GM23338 (cell line): ENCODE measurements around the gene CXCL6. TPM values are rescaled to one million over a fixed set of nuclear protein-coding genes. Genes with fewer than 3 reads are reported as not detected.

ENCODE experiments used
- ATAC-seq: fragments of 200-7000 bp; cut with Tn5 transposase; 3 replicates; pipeline ENCODE4 v1.9.1; 2020
- DNase-seq: peaks from one replicate; pipeline ENCODE4 v3.0.0-alpha.2; 2015; ENCODE audit warnings: low spot score
- H2AFZ ChIP-seq: fragments of 200-600 bp; sonication (generic); 2 replicates; pipeline ENCODE4 v1.8.0; 2016; ENCODE audit warnings: antibody characterized with exemption, mild to moderate bottlenecking, moderate library complexity
- H3F3A ChIP-seq: fragments of 200-600 bp; sonication (generic); replicated peaks from 2 replicates; pipeline ENCODE4 v1.8.0; 2017; ENCODE audit warnings: antibody characterized with exemption, mixed run types, low read depth
- H3K27ac ChIP-seq: fragments of 200-600 bp; sonication (generic); 2 replicates; pipeline ENCODE4 v1.6.1; 2016; ENCODE audit warnings: low read depth
- H3K27me3 ChIP-seq: fragments of 200-600 bp; sonication (generic); 2 replicates; pipeline ENCODE4 v1.8.0; 2016; ENCODE audit warnings: mild to moderate bottlenecking, mixed run types, moderate library complexity; ENCODE audit not compliant: insufficient read depth
- H3K36me3 ChIP-seq: fragments of 200-600 bp; sonication (generic); 2 replicates; pipeline ENCODE4 v1.8.0; 2016; ENCODE audit warnings: mild to moderate bottlenecking; ENCODE audit not compliant: insufficient read depth
- H3K4me1 ChIP-seq: fragments of 200-600 bp; sonication (generic); 2 replicates; pipeline ENCODE4 v1.8.0; 2016; ENCODE audit warnings: mild to moderate bottlenecking, moderate library complexity; ENCODE audit not compliant: insufficient read depth
- H3K4me2 ChIP-seq: fragments of 200-600 bp; sonication (generic); 2 replicates; pipeline ENCODE4 v1.7.1; 2017; ENCODE audit warnings: mixed run types
- H3K4me3 ChIP-seq: fragments of 200-600 bp; sonication (generic); 2 replicates; pipeline ENCODE4 v1.6.1; 2016; ENCODE audit warnings: mixed run types
- H3K79me2 ChIP-seq: fragments of 200-600 bp; sonication (generic); replicated peaks from 2 replicates; pipeline ENCODE4 v1.8.0; 2017; ENCODE audit warnings: mild to moderate bottlenecking; ENCODE audit not compliant: insufficient read depth
- H3K9me2 ChIP-seq: fragments of 200-600 bp; sonication (generic); 2 replicates; pipeline ENCODE4 v1.8.0; 2017; ENCODE audit not compliant: insufficient read depth
- H4K20me1 ChIP-seq: fragments of 200-600 bp; sonication (generic); replicated peaks from 2 replicates; pipeline ENCODE4 v1.8.0; 2017; ENCODE audit warnings: mild to moderate bottlenecking; ENCODE audit not compliant: insufficient read depth
- H3K27ac Mint-ChIP-seq: 2 replicates; pipeline ENCODE4 v1.8.0; 2020; ENCODE audit warnings: inconsistent platforms, mild to moderate bottlenecking, moderate library complexity, mixed read lengths
- H3K27me3 Mint-ChIP-seq: 3 replicates; pipeline ENCODE4 v1.8.0; 2022; ENCODE audit warnings: low read depth, mild to moderate bottlenecking, moderate library complexity, mixed read lengths, inconsistent platforms; ENCODE audit not compliant: insufficient read depth, poor library complexity
- H3K36me3 Mint-ChIP-seq: 3 replicates; pipeline ENCODE4 v1.8.0; 2021; ENCODE audit warnings: low read depth, mild to moderate bottlenecking, inconsistent platforms, moderate library complexity, mixed read lengths
- H3K4me1 Mint-ChIP-seq: 3 replicates; pipeline ENCODE4 v1.8.0; 2020; ENCODE audit warnings: mild to moderate bottlenecking, inconsistent platforms, mixed read lengths
- H3K4me3 Mint-ChIP-seq: 3 replicates; pipeline ENCODE4 v1.8.0; 2021; ENCODE audit warnings: moderate library complexity, mild to moderate bottlenecking, inconsistent platforms, mixed read lengths
- H3K9me3 Mint-ChIP-seq: 3 replicates; pipeline ENCODE4 v1.8.0; 2020; ENCODE audit warnings: moderate library complexity, mild to moderate bottlenecking, inconsistent platforms, mixed read lengths
- CREB1 ChIP-seq: fragments of 250-450 bp; sonication (Bioruptor Pico); IDR thresholded peaks from 2 replicates; pipeline ENCODE4 v1.5.0; 2020; ENCODE audit warnings: low read depth, mild to moderate bottlenecking, moderate library complexity
- EZH2 ChIP-seq: fragments of 200-600 bp; sonication (generic); IDR thresholded peaks from one replicate; pipeline ENCODE4 v1.8.0; 2017; ENCODE audit warnings: antibody characterized with exemption, mild to moderate bottlenecking, low read depth; ENCODE audit not compliant: unreplicated experiment
- JUNB ChIP-seq: IDR thresholded peaks from one replicate; pipeline ENCODE4 v1.6.1; 2016; ENCODE audit warnings: antibody characterized with exemption; ENCODE audit not compliant: unreplicated experiment
- STAT1 ChIP-seq: IDR thresholded peaks from one replicate; pipeline ENCODE4 v1.6.1; 2016; ENCODE audit warnings: antibody characterized with exemption; ENCODE audit not compliant: unreplicated experiment
- ZNF114 ChIP-seq: fragments of 250-450 bp; sonication (Bioruptor Pico); IDR thresholded peaks from 2 replicates; pipeline ENCODE4 v1.5.0; 2020; ENCODE audit warnings: mild to moderate bottlenecking, moderate library complexity
- ZNF331 ChIP-seq: fragments of 250-450 bp; sonication (Bioruptor Pico); IDR thresholded peaks from 2 replicates; pipeline ENCODE4 v1.5.0; 2020; ENCODE audit warnings: low read depth, mild to moderate bottlenecking, moderate library complexity
- polyA plus RNA-seq: library from polyadenylated mRNA; unstranded; fragments of >200 nt; fragmentation: Nextera tagmentation; extraction: Ambion mirVana; gene quantifications from 2 replicates; pipeline ENCODE4 v1.2.1, GENCODE V29; 2016
- total RNA-seq: library from RNA; depleted of rRNA; stranded (reverse); fragments of >200 nt; shearing (Covaris generic); gene quantifications from 2 replicates; pipeline ENCODE4 v1.2.3, GENCODE V29; 2014
- TF ChIP-seq, protein P1 (sequence below): fragments of 250-450 bp; sonication (Bioruptor Pico); IDR thresholded peaks from 2 replicates; pipeline ENCODE4 v1.5.0; 2020; ENCODE audit warnings: mild to moderate bottlenecking, moderate library complexity
- TF ChIP-seq, protein P2 (sequence below), 2 experiments: fragments of 200-600 bp in 1 of 2; sonication (generic) in 1 of 2; conservative IDR thresholded peaks; 2 replicates each; pipeline versions ENCODE4 v1.5.1 to v1.6.1; 2016 to 2017; ENCODE audit warnings: antibody characterized with exemption in 2 of 2, low read depth in 2 of 2, mild to moderate bottlenecking in 2 of 2, moderate library complexity in 1 of 2

Gene CXCL6
- total and polyA plus RNA-seq, 2 experiments from 2014 or later = 7.2 to 11.8 TPM

- TF ChIP-seq, protein P1, sequence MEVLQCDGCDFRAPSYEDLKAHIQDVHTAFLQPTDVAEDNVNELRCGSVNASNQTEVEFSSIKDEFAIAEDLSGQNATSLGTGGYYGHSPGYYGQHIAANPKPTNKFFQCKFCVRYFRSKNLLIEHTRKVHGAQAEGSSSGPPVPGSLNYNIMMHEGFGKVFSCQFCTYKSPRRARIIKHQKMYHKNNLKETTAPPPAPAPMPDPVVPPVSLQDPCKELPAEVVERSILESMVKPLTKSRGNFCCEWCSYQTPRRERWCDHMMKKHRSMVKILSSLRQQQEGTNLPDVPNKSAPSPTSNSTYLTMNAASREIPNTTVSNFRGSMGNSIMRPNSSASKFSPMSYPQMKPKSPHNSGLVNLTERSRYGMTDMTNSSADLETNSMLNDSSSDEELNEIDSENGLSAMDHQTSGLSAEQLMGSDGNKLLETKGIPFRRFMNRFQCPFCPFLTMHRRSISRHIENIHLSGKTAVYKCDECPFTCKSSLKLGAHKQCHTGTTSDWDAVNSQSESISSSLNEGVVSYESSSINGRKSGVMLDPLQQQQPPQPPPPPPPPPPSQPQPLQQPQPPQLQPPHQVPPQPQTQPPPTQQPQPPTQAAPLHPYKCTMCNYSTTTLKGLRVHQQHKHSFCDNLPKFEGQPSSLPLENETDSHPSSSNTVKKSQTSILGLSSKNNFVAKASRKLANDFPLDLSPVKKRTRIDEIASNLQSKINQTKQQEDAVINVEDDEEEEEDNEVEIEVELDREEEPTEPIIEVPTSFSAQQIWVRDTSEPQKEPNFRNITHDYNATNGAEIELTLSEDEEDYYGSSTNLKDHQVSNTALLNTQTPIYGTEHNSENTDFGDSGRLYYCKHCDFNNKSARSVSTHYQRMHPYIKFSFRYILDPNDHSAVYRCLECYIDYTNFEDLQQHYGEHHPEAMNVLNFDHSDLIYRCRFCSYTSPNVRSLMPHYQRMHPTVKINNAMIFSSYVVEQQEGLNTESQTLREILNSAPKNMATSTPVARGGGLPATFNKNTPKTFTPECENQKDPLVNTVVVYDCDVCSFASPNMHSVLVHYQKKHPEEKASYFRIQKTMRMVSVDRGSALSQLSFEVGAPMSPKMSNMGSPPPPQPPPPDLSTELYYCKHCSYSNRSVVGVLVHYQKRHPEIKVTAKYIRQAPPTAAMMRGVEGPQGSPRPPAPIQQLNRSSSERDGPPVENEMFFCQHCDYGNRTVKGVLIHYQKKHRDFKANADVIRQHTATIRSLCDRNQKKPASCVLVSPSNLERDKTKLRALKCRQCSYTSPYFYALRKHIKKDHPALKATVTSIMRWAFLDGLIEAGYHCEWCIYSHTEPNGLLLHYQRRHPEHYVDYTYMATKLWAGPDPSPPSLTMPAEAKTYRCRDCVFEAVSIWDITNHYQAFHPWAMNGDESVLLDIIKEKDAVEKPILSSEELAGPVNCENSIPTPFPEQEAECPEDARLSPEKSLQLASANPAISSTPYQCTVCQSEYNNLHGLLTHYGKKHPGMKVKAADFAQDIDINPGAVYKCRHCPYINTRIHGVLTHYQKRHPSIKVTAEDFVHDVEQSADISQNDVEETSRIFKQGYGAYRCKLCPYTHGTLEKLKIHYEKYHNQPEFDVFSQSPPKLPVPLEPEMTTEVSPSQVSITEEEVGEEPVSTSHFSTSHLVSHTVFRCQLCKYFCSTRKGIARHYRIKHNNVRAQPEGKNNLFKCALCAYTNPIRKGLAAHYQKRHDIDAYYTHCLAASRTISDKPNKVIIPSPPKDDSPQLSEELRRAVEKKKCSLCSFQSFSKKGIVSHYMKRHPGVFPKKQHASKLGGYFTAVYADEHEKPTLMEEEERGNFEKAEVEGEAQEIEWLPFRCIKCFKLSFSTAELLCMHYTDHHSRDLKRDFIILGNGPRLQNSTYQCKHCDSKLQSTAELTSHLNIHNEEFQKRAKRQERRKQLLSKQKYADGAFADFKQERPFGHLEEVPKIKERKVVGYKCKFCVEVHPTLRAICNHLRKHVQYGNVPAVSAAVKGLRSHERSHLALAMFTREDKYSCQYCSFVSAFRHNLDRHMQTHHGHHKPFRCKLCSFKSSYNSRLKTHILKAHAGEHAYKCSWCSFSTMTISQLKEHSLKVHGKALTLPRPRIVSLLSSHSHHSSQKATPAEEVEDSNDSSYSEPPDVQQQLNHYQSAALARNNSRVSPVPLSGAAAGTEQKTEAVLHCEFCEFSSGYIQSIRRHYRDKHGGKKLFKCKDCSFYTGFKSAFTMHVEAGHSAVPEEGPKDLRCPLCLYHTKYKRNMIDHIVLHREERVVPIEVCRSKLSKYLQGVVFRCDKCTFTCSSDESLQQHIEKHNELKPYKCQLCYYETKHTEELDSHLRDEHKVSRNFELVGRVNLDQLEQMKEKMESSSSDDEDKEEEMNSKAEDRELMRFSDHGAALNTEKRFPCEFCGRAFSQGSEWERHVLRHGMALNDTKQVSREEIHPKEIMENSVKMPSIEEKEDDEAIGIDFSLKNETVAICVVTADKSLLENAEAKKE (CRISPR knock-in tag) = no peak
- TF ChIP-seq ZNF114 (CRISPR knock-in tag) (no peak), STAT1 (no peak), CREB1 (CRISPR knock-in tag) (no peak), EZH2 (no peak)
- TF ChIP-seq, protein P2, sequence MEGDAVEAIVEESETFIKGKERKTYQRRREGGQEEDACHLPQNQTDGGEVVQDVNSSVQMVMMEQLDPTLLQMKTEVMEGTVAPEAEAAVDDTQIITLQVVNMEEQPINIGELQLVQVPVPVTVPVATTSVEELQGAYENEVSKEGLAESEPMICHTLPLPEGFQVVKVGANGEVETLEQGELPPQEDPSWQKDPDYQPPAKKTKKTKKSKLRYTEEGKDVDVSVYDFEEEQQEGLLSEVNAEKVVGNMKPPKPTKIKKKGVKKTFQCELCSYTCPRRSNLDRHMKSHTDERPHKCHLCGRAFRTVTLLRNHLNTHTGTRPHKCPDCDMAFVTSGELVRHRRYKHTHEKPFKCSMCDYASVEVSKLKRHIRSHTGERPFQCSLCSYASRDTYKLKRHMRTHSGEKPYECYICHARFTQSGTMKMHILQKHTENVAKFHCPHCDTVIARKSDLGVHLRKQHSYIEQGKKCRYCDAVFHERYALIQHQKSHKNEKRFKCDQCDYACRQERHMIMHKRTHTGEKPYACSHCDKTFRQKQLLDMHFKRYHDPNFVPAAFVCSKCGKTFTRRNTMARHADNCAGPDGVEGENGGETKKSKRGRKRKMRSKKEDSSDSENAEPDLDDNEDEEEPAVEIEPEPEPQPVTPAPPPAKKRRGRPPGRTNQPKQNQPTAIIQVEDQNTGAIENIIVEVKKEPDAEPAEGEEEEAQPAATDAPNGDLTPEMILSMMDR (conservative IDR thresholded peaks at IDR 0.05; ENCODE audit: low read depth in 2 of 2) = no peak
Measured at GRCh38 chr4:73860181-73860580, 23.7 kb downstream of the CXCL6 start (continued).

DNA sequence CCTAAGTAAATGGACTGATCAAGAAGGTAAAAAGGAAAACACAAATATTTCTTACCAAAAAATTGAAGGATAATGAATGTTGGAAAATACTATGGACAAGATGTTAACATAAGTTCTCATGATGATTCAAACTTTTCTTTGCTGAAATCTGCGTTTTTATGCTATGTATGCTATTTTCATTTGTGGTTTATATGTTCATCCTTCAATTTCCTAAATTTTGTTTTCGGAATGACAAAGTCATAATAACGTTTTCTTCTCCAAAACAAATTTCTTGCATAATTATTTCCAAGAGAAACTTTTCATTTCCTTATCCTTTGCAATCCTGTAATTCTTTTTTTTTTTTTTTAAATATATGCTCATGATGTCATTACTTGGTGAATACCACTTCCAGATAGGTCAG is 24.4 kb downstream of the CXCL6 start:
- DNase-seq (no peak), ATAC-seq (no peak)
- Histone ChIP-seq H3K27ac (no peak overlapping the region), H3F3A (no peaks in the 10 kb centered on the region), H3K4me1 (no peaks in the 10 kb centered on the region), H3K79me2 (no peaks in the 10 kb centered on the region), H2AFZ (no peak overlapping the region), H3K27me3 (no peaks in the 10 kb centered on the region), H4K20me1 (no peaks in the 10 kb centered on the region), H3K4me3 (no peak overlapping the region), H3K4me2 (no peak overlapping the region), H3K36me3 (no peaks in the 10 kb centered on the region), H3K9me2 (no peaks in the 10 kb centered on the region)
- Mint-ChIP-seq H3K9me3 (no peaks in the 10 kb centered on the region), H3K27me3 (peaks cover 2% of the 10 kb centered on the region), H3K36me3 (no peaks in the 10 kb centered on the region), H3K4me3 (no peak overlapping the region), H3K4me1 (peaks cover 3% of the 10 kb centered on the region; the same call in 2 of the 3 replicates), H3K27ac (no peak overlapping the region)
- TF ChIP-seq CREB1 (CRISPR knock-in tag) (no peak), JUNB (no peak), STAT1 (no peak), ZNF331 (CRISPR knock-in tag) (no peak)
- TF ChIP-seq, protein P1 (CRISPR knock-in tag) = no peak
